GM10266 (cell line): Measurements from ENCODE around the gene SLC38A8.

Source experiments
- DNase-seq: peaks from one replicate; pipeline ENCODE4 v3.0.0; 2012; ENCODE audit errors: extremely low spot score
- TF ChIP-seq, protein P1 (sequence below): IDR thresholded peaks from 2 replicates; pipeline ENCODE4 v1.5.1; 2012; ENCODE audit warnings: mild to moderate bottlenecking, low read depth; ENCODE audit not compliant: control insufficient read depth, insufficient read depth; ENCODE audit errors: missing control alignments

Gene SLC38A8

DNA sequence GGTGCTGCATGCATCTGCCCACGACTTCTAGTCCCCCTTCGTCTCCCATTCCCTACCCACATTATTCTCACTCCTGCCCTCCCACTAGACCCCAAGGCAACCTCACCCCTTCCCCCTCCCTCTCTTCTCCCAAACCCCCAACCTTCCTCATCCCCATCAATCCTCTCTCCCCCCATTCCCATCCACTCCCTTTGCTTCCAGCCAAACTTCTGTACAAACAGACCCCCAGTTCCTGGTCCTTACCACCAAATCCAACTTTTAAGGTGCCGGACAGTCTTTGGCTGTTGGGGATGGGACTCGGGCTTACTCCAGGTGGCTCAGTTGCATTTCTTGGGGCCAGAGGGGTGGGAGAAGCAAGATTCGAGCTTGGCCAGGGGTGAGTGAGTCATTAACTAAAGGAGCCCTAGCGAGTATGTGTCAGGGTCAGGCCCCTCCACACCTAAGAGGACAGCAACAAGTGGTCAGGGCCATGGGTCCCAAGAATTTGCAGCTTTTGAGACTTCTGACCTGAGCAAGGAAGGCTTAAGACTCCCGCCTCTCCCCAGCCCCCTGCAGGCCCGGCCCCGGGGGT lies at the start of gene SLC38A8:
SLC38A8 (minus strand) TSS at position 488 of the 571 bp plus-strand sequence. CDS start 638 bp downstream, outside the sequence.
- no peak for DNase-seq

DNA sequence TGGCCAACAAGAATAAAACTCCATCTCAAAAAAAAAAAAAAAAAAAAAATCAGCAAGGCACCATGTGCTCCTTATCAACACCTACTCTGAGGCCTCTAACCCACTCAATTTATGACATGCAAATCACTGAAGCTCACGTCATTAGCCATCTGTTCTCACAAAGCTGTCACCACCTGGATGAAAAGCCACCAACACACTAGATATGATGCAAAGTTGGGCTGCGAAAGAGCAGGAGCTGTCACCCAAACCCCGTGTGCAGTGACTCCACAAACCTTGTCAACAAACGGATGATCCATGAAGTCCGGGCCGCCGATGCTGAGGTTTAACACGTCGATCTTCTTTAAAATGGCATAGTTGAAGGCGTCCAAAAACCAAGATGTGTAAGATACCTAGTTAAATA lies 48.9 kb upstream of the SLC38A8 start:
- TF ChIP-seq, protein P1, sequence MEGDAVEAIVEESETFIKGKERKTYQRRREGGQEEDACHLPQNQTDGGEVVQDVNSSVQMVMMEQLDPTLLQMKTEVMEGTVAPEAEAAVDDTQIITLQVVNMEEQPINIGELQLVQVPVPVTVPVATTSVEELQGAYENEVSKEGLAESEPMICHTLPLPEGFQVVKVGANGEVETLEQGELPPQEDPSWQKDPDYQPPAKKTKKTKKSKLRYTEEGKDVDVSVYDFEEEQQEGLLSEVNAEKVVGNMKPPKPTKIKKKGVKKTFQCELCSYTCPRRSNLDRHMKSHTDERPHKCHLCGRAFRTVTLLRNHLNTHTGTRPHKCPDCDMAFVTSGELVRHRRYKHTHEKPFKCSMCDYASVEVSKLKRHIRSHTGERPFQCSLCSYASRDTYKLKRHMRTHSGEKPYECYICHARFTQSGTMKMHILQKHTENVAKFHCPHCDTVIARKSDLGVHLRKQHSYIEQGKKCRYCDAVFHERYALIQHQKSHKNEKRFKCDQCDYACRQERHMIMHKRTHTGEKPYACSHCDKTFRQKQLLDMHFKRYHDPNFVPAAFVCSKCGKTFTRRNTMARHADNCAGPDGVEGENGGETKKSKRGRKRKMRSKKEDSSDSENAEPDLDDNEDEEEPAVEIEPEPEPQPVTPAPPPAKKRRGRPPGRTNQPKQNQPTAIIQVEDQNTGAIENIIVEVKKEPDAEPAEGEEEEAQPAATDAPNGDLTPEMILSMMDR: no peak
- DNase-seq: no peak

More for the DNA sequence above, at the start of gene SLC38A8:
- TF ChIP-seq, protein P1: no peak

DNA sequence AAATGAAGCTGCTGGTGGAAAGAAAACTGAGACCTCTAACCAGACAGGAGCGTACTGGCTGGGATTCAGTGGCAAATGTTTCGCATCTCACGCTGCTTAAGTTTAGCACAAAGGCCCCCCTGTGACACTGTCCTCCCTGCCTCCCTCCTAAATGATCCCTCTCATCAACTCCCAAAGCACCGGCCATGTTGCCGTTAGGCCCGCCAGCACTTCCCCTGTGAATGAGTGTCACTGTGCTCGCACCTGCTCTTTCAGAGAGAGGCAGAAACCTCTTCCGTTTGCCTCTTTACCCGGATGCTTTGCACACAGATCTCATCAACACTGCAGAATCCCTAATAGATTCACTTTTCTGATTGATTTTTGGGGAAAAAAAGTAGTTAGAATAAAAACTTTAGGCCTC lies 47.6 kb upstream of the SLC38A8 start:
- DNase-seq: no peak
- TF ChIP-seq, protein P1: no peak

DNA sequence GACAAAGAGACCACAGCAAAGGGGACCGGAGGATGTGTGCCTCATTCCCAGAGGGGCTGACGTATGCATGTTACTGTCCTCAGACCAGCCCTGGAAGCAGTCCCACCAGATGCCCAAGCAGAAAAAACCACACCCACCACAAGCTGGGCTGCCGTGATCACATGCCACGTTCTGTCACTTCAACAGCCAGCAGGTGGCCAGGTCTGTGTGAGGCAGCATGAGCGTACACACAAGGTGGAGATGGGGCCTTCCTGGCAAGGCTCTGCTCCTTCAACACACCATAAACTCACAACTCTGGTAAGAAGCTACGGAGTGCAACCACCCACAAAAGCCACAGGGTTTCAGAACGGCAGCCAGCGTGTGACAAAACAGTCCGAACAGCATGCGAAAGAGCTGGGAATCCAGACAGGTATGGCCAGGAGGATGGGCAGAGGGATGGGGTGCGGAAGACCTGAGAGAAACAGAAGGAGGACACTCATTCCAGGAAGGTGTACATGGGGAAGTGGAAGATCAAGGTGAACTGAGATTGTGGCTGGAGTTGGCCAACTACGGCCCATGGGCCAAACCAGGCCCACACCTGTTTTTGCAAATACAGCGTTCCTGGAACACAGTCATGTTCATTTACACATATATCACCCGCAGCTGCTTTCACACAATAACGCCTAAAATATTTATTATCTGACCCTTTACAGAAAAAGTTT lies 46.2 kb upstream of the SLC38A8 start:
- TF ChIP-seq, protein P1: peak; percentile 65
- DNase-seq: peak; percentile 61

DNA sequence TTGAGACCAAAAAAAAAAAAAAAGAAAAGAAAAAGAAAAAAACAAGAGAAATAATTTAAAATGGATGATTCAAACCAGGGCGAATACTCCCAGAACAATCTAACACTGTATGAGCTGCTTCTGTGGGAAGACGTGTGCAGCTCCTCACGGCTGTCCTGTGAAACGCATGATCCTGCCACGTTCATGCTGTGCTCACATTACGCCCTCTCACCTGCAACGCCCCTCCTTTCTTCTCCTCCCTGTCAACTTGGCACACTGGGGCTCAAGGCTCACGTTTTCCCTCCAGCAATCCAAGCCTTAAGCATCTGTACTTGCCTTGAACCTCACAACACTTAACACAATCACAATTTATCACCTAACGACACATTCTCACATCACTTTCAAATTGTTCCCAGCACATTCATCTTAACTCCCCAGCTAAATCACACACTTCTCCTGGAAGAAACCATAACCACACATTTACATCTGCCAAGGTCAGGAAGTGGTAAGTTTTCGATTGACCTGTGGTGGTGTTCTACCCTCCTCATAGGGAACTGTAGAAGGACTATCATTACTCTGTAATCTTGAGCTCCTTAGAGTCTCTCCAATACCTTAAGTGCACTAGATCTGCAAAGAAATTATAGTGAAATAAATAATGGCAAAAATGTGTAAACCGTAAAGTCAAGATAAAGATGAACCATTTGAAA lies 45.0 kb upstream of the SLC38A8 start:
- no peak for DNase-seq
- TF ChIP-seq, protein P1: no peak

DNA sequence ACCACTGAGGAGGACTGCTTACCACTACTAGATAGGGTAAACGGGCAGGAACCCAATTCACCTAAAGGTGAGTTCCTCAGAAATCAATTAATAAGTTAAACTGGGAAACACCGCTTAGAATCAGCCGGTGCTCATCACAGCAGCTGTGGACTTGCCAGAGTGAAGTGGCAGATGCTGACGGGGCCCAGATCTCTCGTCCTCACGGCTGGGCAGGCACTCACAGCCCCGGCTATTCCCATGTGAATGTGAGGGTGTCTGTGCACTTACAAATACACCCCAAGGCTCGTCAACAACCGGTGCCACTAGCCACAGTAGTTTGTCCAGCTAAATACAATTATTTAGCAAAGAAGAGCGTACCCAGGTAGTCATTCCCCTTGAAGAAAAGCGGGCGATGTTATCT lies 44.4 kb upstream of the SLC38A8 start:
- DNase-seq: no peak
- TF ChIP-seq, protein P1: no peak

DNA sequence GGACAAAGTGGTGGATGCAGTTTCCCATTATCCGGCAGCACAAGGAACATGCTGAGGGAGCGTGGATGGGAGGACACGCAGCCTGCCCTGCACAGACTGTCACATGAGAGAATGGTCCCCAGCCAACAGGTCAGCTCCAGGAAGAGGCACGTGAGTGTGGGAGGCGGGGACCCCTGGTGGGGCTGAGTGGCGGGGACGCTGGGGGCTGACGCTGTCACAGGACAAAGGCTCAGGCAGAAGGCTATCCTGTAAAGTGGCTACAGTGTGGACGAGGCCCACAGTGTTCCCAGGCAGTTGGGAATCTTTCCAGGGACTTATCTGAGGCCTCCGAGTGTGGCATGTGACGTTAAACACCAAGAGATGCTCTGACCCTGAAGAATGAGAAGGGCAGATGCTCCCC lies 43.7 kb upstream of the SLC38A8 start:
- TF ChIP-seq, protein P1: no peak
- DNase-seq: no peak
